ENCODE results near the gene NTM.

DNA sequence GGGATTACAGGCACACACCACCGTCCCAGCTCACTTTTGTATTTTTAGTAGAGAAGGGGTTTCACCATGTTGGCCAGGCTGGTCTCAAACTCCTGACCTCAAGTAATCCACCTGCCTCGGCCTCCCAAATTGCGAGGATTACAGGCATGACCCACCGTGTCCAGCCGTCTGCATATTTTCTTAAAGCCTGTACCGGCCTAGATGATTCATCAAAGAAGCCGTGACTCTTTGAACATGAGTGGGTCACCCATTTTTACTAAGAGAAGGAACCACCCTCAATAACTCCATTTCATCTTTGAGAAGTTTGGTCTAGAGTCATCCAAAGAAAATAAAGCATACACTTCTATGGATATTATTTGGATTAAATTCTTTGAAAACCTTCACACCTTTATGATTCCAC, 388.3 kb downstream of the NTM start:
- TF ChIP-seq, protein P1, sequence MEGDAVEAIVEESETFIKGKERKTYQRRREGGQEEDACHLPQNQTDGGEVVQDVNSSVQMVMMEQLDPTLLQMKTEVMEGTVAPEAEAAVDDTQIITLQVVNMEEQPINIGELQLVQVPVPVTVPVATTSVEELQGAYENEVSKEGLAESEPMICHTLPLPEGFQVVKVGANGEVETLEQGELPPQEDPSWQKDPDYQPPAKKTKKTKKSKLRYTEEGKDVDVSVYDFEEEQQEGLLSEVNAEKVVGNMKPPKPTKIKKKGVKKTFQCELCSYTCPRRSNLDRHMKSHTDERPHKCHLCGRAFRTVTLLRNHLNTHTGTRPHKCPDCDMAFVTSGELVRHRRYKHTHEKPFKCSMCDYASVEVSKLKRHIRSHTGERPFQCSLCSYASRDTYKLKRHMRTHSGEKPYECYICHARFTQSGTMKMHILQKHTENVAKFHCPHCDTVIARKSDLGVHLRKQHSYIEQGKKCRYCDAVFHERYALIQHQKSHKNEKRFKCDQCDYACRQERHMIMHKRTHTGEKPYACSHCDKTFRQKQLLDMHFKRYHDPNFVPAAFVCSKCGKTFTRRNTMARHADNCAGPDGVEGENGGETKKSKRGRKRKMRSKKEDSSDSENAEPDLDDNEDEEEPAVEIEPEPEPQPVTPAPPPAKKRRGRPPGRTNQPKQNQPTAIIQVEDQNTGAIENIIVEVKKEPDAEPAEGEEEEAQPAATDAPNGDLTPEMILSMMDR (IDR thresholded peaks at IDR 0.05; ENCODE audit: extremely low read depth in 1 of 2, insufficient read depth in 1 of 2, low read depth in 1 of 2, low read length in 2 of 2): no peak
- TF ChIP-seq JUN (IDR thresholded peaks at IDR 0.05; ENCODE audit: borderline replicate concordance, insufficient read depth, insufficient read length, low read depth) (no peak), EZH2 (IDR thresholded peaks at IDR 0.05; ENCODE audit: borderline replicate concordance, low read depth, low read length, severe bottlenecking) (no peak), POLR2A (IDR thresholded peaks at IDR 0.05; ENCODE audit: low read depth, low read length) (no peak)

Data from endothelial cell of umbilical vein (primary cell).